Activated CD4-positive, alpha-beta T cell treated with anti-CD3 and anti-CD28 coated beads, Interleukin-2, Interleukin-6, amounts not matched to agents 100 ng/mL and 50 ng/mL, durations not matched to agents 16 hours and 8 hours (primary cell): Measurements from ENCODE around the gene ATAD3A.
"Not testable (repeated sequence)": the region's sequence is repeated elsewhere in the genome, so short reads cannot be mapped to it uniquely, and the experiment has no call there.

Experiments used
- DNase-seq: peaks from one replicate; pipeline ENCODE4 v3.0.0-alpha.2; 2020

The ATAD3A gene

GRCh38 chr1:1511533-1512285 lies at the start of gene ATAD3A:
Gene ATAD3A, plus strand, starts transcription at chr1:1512162. Its CDS starts 107 bp downstream, at chr1:1512269.
- peak; percentile 98 for DNase-seq

- DNase-seq: no peak
These were observed 49.5 kb upstream of the ATAD3A start for GRCh38 chr1:1462318-1462966.

- DNase-seq: no peak
These were observed 48.6 kb upstream of the ATAD3A start for GRCh38 chr1:1463312-1463711.

- not testable (repeated sequence) for DNase-seq
These were observed 43.6 kb upstream of the ATAD3A start for GRCh38 chr1:1468196-1468985.

- peak; percentile 19 for DNase-seq
These were observed 41.2 kb upstream of the ATAD3A start for GRCh38 chr1:1470626-1471388.

DNA sequence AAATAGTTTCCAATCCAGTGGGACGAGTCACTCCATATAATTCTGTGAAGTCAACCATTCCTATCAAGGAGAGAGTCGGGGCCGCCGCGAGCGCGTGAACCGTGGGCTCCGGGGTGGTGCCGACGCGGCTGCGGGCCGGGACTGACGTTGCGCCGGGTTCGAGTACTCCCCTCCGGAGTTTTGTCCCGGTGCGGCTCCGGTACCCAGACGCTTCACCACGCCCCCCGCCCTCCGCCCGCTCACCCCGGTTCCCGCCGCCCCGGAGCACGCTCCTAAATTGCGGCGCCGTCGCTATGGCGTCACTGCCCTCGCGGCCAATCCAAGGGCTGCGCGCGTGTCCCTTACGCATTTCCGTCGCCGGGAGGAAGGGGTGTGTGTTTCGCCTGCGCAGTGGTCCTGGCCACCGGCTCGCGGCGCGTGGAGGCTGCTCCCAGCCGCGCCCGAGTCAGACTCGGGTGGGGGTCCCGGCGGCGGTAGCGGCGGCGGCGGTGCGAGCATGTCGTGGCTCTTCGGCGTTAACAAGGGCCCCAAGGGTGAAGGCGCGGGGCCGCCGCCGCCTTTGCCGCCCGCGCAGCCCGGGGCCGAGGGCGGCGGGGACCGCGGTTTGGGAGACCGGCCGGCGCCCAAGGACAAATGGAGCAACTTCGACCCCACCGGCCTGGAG lies 40.4 kb upstream of the ATAD3A start, which contains the start of gene ATAD3B:
TSS of gene ATAD3B (plus strand) at position 377 of the 664 bp plus-strand sequence. CDS start at position 497, 120 bp downstream.
- DNase-seq: peak; percentile 97

- DNase-seq: not testable (repeated sequence)
These were observed 39.7 kb upstream of the ATAD3A start for GRCh38 chr1:1472053-1472876.

DNA sequence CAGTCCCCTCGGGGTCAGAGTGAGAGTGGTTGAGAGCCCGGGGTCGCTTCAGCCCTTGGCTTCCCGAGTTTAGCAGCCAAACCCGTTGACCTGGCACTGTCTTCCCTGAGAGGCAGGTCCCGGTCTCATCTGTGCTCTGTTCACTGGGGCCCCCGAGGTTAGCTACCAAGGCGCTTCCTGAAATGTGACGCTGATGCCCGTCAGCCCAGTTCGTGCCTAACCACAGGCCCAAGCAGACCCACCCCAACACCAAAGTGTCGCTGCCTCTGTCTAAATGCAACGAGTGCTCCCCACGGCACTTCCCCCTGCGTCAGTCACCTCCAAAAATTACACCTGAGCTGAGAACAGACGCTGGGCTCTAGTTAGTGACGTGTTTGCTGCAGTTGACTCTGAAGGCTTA lies 36.0 kb upstream of the ATAD3A start:
- DNase-seq: not testable (repeated sequence)

- no peak for DNase-seq
These were observed 34.8 kb upstream of the ATAD3A start for GRCh38 chr1:1477206-1477605.

- no peak for DNase-seq
These were observed 32.1 kb upstream of the ATAD3A start for GRCh38 chr1:1479547-1480487.

- DNase-seq: not testable (repeated sequence)
These were observed 31.5 kb upstream of the ATAD3A start for GRCh38 chr1:1480488-1480867.

- DNase-seq: not testable (repeated sequence)
These were observed 30.2 kb upstream of the ATAD3A start for GRCh38 chr1:1481811-1482210.

GRCh38 chr1:1482856-1483255 lies 29.1 kb upstream of the ATAD3A start:
- no peak for DNase-seq

GRCh38 chr1:1483714-1484113 lies 28.2 kb upstream of the ATAD3A start:
- DNase-seq: no peak

GRCh38 chr1:1484976-1485750 lies 26.8 kb upstream of the ATAD3A start:
- DNase-seq: not testable (repeated sequence)

DNA sequence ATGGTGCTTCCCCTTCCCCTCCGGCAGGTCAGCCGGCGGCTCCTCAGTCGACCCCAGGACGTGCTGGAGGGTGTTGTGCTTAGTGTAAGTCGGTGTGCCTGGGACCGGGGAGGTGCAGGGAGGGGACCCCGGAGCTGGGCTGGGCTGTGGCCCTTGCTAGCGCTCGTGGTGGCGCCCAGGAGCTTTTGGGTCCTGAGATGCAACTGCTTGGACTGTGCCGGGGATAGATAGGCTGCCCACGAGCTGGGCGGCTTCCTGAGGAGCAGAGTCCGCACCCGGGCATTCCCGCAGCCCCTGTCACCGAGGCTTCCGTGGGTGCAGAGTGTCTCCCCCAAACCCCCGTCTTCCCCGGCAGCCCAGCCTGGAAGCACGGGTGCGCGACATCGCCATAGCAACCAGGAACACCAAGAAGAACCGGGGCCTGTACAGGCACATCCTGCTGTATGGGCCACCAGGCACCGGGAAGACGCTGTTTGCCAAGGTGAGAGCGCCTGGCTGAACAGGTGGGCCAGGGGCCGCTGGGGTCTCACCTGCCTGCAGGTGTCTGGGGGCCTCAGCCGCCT lies 26.1 kb upstream of the ATAD3A start:
- DNase-seq: not testable (repeated sequence)

- no peak for DNase-seq
These were observed 24.3 kb upstream of the ATAD3A start for GRCh38 chr1:1487701-1488100.

DNA sequence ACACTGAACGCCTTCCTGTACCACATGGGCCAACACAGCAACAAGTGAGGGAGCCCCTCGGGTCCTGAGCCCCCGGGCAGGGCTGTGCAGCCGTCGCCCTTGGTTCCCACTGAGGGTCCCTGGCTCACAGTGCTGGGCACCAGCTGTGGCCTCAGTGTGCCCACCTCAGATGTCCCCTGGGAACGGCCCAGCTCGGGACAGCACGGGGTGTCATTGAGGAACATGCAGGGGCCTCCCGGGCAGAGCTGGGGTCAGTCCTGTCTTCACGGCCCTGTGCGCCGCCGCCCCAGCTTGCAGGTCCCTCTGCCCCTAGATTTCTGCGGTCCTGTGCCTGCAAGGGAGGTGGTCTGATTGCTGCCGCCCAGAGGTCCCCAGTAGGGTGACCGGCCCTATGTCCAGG lies 22.7 kb upstream of the ATAD3A start:
- DNase-seq: no peak

GRCh38 chr1:1489861-1490260 lies 22.1 kb upstream of the ATAD3A start:
- DNase-seq: no peak
